H1 (cell line): ENCODE measurements around the gene TRABD2A. TPM values are rescaled to one million over a fixed set of nuclear protein-coding genes. Genes with fewer than 3 reads are reported as not detected.

Experiments
- BACH1 ChIP-seq: IDR thresholded peaks from 2 replicates; pipeline ENCODE4 v1.6.1; 2012; ENCODE audit warnings: low read length, improper control_type of control experiment
- CHD1 ChIP-seq: IDR thresholded peaks from 2 replicates; pipeline ENCODE4 v1.6.1; 2012; ENCODE audit warnings: low read depth, low read length, improper control_type of control experiment
- CHD7 ChIP-seq: fragments of 300-600 bp; sonication (generic); IDR thresholded peaks from 2 replicates; pipeline ENCODE4 v1.7.1; 2012; ENCODE audit warnings: low read length, moderate library complexity, mild to moderate bottlenecking, inconsistent platforms; ENCODE audit not compliant: insufficient replicate concordance
- SIRT6 ChIP-seq: IDR thresholded peaks from one replicate; pipeline ENCODE4 v1.7.1; 2012; ENCODE audit warnings: low read length, inconsistent platforms
- polyA plus RNA-seq, 7 experiments: library from polyadenylated mRNA; depleted of rRNA in 3 of 7; stranded (reverse) in 5 of 7; unstranded in 2 of 7; fragments of >200 nt in 5 of 7; fragments of 200-250 nt in 2 of 7; gene quantifications; 1 replicate in 5 of 7; 2 replicates in 1 of 7; 4 replicates in 1 of 7; pipeline versions ENCODE4 v1.2.1 to v1.2.3, GENCODE V29; 2011 to 2013; ENCODE audit warnings: missing spikeins in 2 of 7, mixed read lengths in 2 of 7
- total RNA-seq: library from RNA; stranded (reverse); fragmentation: NEBNext Ultra II Directional; extraction: Animal tissue kit (Norgen Biotek cat#: 25700); gene quantifications from 2 replicates; pipeline ENCODE4 v1.2.1, GENCODE V29; 2021

The TRABD2A gene
- total and polyA plus RNA-seq, 2 of the 8 experiments (the other 6 are each of a cell fraction or from before 2014, with no cell fraction given), result 17.3 to 18.6 TPM

DNA sequence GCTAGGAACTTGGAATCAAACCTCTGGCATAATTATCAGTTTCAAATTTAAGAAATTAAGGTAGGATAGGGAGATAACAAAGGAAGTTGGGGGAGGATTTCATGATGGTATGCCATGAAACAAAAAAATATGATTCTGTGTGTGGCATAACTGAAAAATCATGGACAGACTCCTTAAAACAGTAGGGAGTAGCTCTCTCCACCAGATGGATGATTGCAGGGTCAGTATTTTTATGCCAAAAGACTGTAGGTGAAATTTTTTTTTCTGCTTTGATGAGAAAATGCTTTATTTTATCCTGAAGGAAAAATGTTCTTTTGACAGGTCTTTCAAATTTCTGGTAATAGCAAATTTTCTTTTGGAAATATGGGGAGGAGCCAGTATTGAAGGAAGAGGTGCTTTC, 94.3 kb downstream of the TRABD2A start (continued):
- TF ChIP-seq CHD7 (no peak), SIRT6 (no peak), CHD1 (no peak), BACH1 (no peak)
